Naive thymus-derived CD8-positive, alpha-beta T cell (primary cell): ENCODE data around the gene RALGAPB. TPM values are rescaled to one million over a fixed set of nuclear protein-coding genes. Genes with fewer than 3 reads are reported as not detected.
"Not testable (repeated sequence)": the region's sequence is repeated elsewhere in the genome, so short reads cannot be mapped to it uniquely, and the experiment has no call there.

Source experiments
- ATAC-seq, 2 donors: fragments of 150-1000 bp; cut with Tn5 transposase in 1 of 2; sonication (Bioruptor Pico), chemical (Tn5 transposase) in 1 of 2; 1 replicate in 1 of 2; 2 replicates in 1 of 2; pipeline ENCODE4 v1.10.0; 2021; ENCODE audit warnings: mild to moderate bottlenecking in 2 of 2, moderate library complexity in 2 of 2
- POLR2A ChIA-PET: fragments of 350-600 bp; sonication (Branson Sonifier 250); formaldehyde crosslinking; loops from one replicate; lab custom pipeline; 2021; ENCODE audit warnings: antibody characterized with exemption; lab: Charles Lee
- DNase-seq, 10 donors: peaks; one replicate each; pipeline versions ENCODE4 v3.0.0 to v3.0.0-alpha.2; 2020 to 2022
- H3K27ac Mint-ChIP-seq, 10 donors: one replicate each; pipeline ENCODE4 v1.8.0; 2020 to 2022; ENCODE audit warnings: mild to moderate bottlenecking in 10 of 10, mixed read lengths in 10 of 10, moderate library complexity in 4 of 10, inconsistent platforms in 1 of 10
- H3K27me3 Mint-ChIP-seq, 5 donors: one replicate each; pipeline ENCODE4 v1.8.0; 2021 to 2022; ENCODE audit warnings: mixed read lengths in 5 of 5
- H3K36me3 Mint-ChIP-seq, 3 donors: one replicate each; pipeline ENCODE4 v1.8.0; 2020 to 2022; ENCODE audit warnings: mixed read lengths in 3 of 3, mild to moderate bottlenecking in 2 of 3, inconsistent platforms in 1 of 3
- H3K4me1 Mint-ChIP-seq, 4 donors: one replicate each; pipeline ENCODE4 v1.8.0; 2021 to 2022; ENCODE audit warnings: mixed read lengths in 4 of 4
- H3K4me3 Mint-ChIP-seq, 10 donors: one replicate each; pipeline ENCODE4 v1.8.0; 2020 to 2022; ENCODE audit warnings: mild to moderate bottlenecking in 10 of 10, mixed read lengths in 10 of 10, moderate library complexity in 6 of 10, inconsistent platforms in 1 of 10
- H3K9me3 Mint-ChIP-seq, 9 donors: one replicate each; pipeline ENCODE4 v1.8.0; 2020 to 2022; ENCODE audit warnings: mixed read lengths in 9 of 9, mild to moderate bottlenecking in 3 of 9, inconsistent platforms in 1 of 9, moderate library complexity in 1 of 9
- polyA plus RNA-seq, 3 donors: library from polyadenylated mRNA; unstranded; fragments of 300-500 nt; fragmentation: Illumina TruSeq; gene quantifications; one replicate each; pipeline ENCODE4 v1.2.3, GENCODE V29; 2021
- total RNA-seq, 8 experiments: library from RNA in 2 of 8; stranded (reverse) in 2 of 8; gene quantifications; one replicate each; pipeline ENCODE4 v1.2.3 and lab custom pipeline; 2021 to 2026

The RALGAPB gene
- total and polyA plus RNA-seq, 5 experiments from 2014 or later = 8.8 to 56.2 (median 13.8) TPM

DNA sequence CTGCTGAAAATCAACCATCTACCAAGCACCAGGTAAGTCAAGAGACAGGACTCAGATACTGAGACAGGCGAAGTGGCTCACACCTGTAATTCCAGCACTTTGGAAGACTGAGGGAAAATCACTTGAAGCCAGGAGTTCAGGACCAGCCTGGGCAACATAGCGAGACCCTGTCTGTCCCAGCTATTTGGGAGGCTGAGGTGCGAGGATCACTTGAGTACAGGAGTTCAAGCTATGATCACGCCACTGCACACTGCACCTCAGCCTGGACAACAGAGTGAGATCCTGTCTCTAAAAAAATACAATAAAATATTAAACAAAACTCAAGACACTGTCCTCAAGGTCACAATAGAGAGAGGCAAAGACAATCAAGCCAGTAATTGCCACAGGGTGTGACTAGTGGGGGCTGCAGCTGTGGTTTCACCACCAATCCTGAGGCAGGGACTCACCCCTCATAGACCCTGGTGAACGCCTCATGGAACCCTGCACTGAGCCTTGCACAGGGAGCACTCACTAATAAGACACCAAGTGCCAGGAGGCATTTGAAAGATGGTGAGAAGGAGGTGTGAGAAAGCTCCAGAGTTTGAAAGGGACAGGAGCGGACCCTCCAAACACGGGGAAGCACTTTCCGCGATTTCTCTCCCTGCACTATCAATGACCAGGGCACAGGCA lies 39.2 kb upstream of the RALGAPB start:
- Mint-ChIP-seq H3K9me3 (no peaks in the 10 kb centered on the region), H3K4me1 (peaks cover 29 to 58% (median 48%) of the 10 kb centered on the region in 4 donors), H3K27me3 (peaks cover 0 to 4% (median 0%) of the 10 kb centered on the region in 5 donors), H3K4me3 (peak overlapping the region; percentile 85 to 98 (median 94)), H3K27ac (peak overlapping the region; percentile 31 to 99 (median 97)), H3K36me3 (peaks cover 0 to 53% (median 9%) of the 10 kb centered on the region in 3 donors)
- ATAC-seq (no peak), DNase-seq (no peak)
- POLR2A ChIA-PET = interaction anchor here (2.7 to 4.6 kb wide), 2 partner anchors 13 to 40 kb away, joined by 32 to 122 read pairs; partner anchors contain the start of gene RALGAPB

DNA sequence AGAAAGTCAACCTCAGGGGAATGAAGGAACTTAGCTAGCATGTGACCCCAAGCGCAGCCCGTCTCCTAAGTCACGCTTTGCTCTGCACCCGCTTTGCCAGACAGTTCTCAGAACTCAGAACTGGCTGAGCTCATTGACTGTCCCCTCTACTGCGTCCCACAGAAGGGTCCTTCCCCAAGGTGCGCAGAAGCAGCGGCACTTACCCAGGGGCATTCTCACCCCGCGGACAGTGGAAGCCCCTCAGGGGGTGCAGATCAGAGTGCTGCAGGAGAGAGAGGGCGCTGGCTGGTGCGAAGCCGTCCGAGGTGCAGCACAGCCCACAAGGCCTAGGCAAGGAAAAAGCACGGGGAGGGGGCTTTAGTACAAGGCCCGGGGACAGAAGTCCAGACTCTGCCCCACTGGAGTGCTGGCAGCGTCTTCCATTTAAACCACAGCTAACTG lies 38.3 kb upstream of the RALGAPB start:
- POLR2A ChIA-PET = interaction anchor here (1.1 to 4.6 kb wide), 4 partner anchors 9 to 39 kb away, joined by 3 to 122 read pairs (median 18); partner anchors contain the start of gene RALGAPB
- ATAC-seq = peak; percentile 37 to 40
- Mint-ChIP-seq H3K9me3 (no peaks in the 10 kb centered on the region), H3K4me1 (peaks cover 22 to 50% (median 42%) of the 10 kb centered on the region in 4 donors), H3K27me3 (peaks cover 0 to 5% (median under 1%) of the 10 kb centered on the region in 5 donors), H3K4me3 (peak overlapping the region; percentile 85 to 98 (median 94)), H3K36me3 (peaks cover 0 to 45% (median 9%) of the 10 kb centered on the region in 3 donors), H3K27ac (peak overlapping the region; percentile 88 to 99 (median 97))
- DNase-seq = peak in 6 of 10 donors; percentile 4 to 46 (median 20)

DNA sequence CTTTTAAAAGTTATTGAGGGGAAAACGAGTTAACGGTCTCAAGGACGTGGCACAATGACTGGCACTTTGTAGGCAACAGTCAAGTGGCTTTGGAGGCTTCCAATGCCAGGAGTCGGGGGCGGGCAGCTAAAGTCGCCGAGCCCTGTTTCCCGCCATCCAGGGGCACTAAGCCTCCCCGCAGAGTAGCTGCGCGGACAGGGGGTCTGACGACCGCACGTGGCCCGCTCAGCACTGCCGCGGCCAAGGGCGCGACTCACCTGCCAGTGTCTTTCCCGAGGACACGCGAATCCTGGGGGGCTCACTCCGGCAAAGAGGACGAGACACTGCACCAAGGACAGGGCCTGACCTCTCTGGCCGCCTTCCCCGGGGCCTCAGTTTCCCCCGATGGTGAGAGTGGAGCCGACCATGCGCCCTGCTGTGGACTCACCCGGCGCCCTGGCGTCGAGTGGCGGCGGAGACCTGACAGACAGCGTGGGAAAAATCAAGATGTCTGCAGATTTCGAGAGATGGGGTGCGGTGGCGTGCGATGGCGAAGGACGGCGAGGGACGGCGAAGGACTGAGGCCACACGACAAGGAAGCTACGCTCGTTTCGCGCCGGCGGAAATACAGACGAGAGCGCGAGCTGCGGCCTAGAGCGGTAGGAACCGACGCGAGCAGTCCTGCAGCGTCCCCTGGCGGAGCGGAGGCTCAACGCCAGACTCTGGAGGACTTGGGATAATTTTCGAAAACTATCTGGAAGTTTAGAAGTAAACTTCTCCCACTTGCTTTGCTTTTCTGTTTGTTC lies 37.7 kb upstream of the RALGAPB start, which contains the start of gene SNHG17:
Gene SNHG17, minus strand, starts transcription at position 559 of the 785 bp plus-strand sequence.
- H3K27ac Mint-ChIP-seq = peak within 1 kb of the TSS; percentile 88 to 99 (median 97)
- H3K4me1 Mint-ChIP-seq = peaks cover 20 to 45% (median 38%) of the 10 kb centered on the region in 4 donors
- ATAC-seq = peak; percentile 82 to 88
- peak; percentile 82 to 93 (median 87) for DNase-seq
- peaks cover 0 to 38% (median 9%) of the 10 kb centered on the region in 3 donors for H3K36me3 Mint-ChIP-seq
- H3K27me3 Mint-ChIP-seq = peaks cover 0 to 5% (median 3%) of the 10 kb centered on the region in 5 donors
- POLR2A ChIA-PET = interaction anchor here (1.1 to 4.6 kb wide), 4 partner anchors 9 to 38 kb away, joined by 3 to 122 read pairs (median 18); partner anchors contain the start of gene RALGAPB
- no peaks in the 10 kb centered on the region for H3K9me3 Mint-ChIP-seq
- H3K4me3 Mint-ChIP-seq = peak within 1 kb of the TSS; percentile 85 to 98 (median 94)

DNA sequence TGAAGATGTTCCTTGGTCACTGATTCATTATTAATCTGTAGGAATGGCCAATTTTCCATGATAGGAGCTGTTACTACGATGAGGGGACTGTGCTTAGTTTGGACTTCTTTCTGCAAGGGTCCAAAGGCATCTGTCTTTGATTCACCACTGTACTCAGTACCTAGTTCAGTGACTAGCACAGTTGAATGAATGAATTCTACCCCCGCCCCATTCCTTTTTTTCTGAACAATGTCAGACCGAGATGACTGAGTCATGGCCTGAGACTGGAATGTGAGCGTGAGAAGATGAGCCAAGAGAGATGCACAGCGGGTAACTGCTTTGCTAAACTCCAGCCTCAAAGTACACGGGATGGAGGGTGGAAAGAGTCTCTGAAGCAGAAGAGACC lies 37.1 kb upstream of the RALGAPB start:
- peaks cover 0 to 32% (median 9%) of the 10 kb centered on the region in 3 donors for H3K36me3 Mint-ChIP-seq
- peak overlapping the region; percentile 85 to 98 (median 94) for H3K4me3 Mint-ChIP-seq
- no peaks in the 10 kb centered on the region for H3K9me3 Mint-ChIP-seq
- H3K27ac Mint-ChIP-seq = peak overlapping the region; percentile 88 to 99 (median 97)
- no peak for ATAC-seq
- H3K27me3 Mint-ChIP-seq = peaks cover 0 to 7% (median 3%) of the 10 kb centered on the region in 5 donors
- H3K4me1 Mint-ChIP-seq = peaks cover 20 to 44% (median 38%) of the 10 kb centered on the region in 4 donors
- POLR2A ChIA-PET = interaction anchor here (1.5 to 4.6 kb wide), 3 partner anchors 10 to 38 kb away, joined by 3 to 122 read pairs (median 32); partner anchors contain the start of gene RALGAPB
- DNase-seq = no peak

DNA sequence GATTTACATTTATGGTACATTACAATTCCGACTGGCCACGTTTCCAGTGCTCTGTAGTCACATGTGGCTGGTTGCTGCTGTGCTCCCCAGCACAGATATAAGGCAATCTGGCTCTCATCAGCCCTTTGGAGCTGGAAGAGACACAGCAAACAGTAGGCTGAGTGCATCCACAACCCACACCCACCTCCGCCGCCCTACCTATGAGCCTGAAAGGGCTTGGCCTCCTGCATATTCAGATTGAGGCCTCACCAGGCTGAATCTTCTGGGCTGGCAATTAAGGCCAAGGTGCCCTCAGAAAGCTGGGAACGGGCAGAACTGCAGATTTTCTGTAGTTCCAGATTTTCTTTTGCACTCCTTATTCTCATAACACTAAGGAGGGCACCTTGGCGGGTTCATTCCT lies 34.8 kb upstream of the RALGAPB start:
- H3K4me1 Mint-ChIP-seq = peaks cover 10 to 23% (median 17%) of the 10 kb centered on the region in 4 donors
- no peak overlapping the region for H3K4me3 Mint-ChIP-seq
- ATAC-seq = no peak
- peaks cover 0 to 12% (median 0%) of the 10 kb centered on the region in 3 donors for H3K36me3 Mint-ChIP-seq
- no peak overlapping the region for H3K27ac Mint-ChIP-seq
- POLR2A ChIA-PET = interaction anchor here (0.7 to 2.1 kb wide), 2 partner anchors 8 to 11 kb away, joined by 6 to 8 read pairs; no protein-coding TSS in a partner anchor
- no peaks in the 10 kb centered on the region for H3K9me3 Mint-ChIP-seq
- no peak for DNase-seq
- H3K27me3 Mint-ChIP-seq = peaks cover 0 to 11% (median 4%) of the 10 kb centered on the region in 5 donors

DNA sequence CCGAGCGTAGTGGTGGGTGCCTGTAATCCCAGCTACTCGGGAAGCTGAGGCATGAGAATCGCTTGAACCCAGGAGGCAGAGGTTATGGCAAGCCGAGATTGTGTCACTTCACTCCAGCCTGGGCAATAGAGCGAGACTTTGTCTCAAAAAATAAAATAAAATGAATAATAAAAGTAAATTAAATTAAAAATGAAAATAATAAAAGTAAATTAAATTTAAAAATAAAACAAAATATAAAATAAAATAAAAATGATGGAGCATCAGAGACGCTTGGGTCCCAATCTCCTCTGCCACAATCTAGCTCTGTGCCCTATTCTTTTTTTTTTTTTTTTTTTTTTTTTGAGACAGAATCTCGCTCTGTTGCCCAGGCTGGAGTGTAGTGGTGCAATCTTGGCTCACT lies 31.5 kb upstream of the RALGAPB start:
- POLR2A ChIA-PET, H3K36me3 Mint-ChIP-seq, ATAC-seq, H3K27ac Mint-ChIP-seq, H3K4me1 Mint-ChIP-seq, H3K9me3 Mint-ChIP-seq, H3K4me3 Mint-ChIP-seq, DNase-seq: not testable (repeated sequence)
- peaks cover 0 to 11% (median 4%) of the 10 kb centered on the region in 5 donors for H3K27me3 Mint-ChIP-seq

DNA sequence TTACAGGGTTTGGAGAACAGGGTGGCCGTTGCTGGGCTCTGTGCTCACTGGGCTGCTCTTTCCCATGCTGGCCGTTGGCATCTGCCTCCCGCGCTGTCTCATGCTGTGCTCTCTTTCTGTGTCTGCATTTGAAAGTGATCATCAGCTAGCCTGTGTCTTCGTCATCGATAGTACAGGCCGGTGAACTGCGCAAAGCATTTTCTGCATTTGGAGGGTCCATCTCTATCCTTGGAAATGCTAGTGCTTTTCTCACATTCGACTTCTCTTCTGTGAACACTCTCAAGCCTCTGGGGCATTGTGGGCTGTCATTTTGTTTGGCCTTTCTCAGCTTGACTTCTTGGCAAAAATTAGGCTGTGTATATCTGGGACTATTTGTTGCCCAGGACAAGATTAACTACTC lies 30.7 kb upstream of the RALGAPB start:
- Mint-ChIP-seq H3K9me3 (no peaks in the 10 kb centered on the region), H3K36me3 (no peaks in the 10 kb centered on the region), H3K27me3 (peaks cover 0 to 11% (median 2%) of the 10 kb centered on the region in 5 donors), H3K4me3 (no peak overlapping the region), H3K27ac (peak overlapping the region in 1 of 10 donors; percentile 27), H3K4me1 (peaks cover 6 to 11% (median 11%) of the 10 kb centered on the region in 4 donors)
- POLR2A ChIA-PET = no interaction called here
- ATAC-seq (no peak), DNase-seq (no peak)

DNA sequence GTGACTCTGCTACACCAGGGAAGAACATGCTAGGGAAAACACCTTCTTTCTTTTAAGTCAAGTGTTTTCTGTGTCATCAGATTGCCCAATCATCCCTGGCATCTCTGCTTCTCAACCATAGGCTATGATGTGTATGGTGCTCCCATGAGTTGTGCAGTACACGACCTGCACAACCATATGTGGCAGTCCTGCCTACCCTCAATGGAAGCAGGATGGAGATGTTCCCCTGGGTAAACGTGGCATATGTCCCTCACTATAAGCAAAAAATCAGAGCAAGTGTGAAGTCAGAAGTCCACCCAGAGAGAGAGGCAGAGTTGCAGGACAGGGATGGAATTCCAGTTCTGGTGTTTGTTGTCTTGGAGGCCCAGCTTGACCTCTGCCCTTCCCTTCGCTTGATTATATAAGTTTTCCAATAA lies 27.3 kb upstream of the RALGAPB start:
- no peaks in the 10 kb centered on the region for H3K9me3 Mint-ChIP-seq
- peak overlapping the region in 5 of 10 donors; percentile 36 to 60 (median 55) for H3K4me3 Mint-ChIP-seq
- POLR2A ChIA-PET = interaction anchor here (1.0 to 6.8 kb wide), 4 partner anchors 8 to 412 kb away, joined by 3 to 122 read pairs (median 36); partner anchors contain the start of genes RALGAPB, RPRD1B, SNHG17 and TTI1

DNA sequence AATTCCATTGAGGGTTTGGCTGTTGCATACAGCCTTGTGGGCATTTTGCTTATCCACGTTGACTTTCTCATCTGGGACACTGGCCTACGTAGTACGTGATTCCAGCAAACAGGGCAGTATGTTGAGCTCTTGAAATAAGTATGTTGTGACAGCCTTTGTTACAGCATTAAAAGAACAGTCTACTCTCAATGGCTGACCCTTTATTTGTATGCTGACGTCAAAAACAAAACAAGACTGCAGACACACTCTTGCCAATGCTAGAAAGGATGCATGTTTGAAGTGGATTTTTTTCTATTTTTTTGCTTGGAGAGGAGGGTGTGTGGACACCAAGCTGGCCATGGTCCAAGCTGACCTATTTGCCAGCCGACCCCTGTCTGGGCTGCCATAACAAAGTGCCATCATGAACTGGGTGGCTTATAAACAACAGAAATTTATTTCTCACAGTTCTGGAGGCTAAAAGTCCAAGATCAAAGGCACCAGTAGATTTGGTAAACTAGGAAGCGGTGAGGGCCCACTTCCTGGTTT lies 26.7 kb upstream of the RALGAPB start:
- ATAC-seq = no peak
- Mint-ChIP-seq H3K36me3 (peaks cover 6 to 25% (median 12%) of the 10 kb centered on the region in 3 donors), H3K27me3 (peaks cover 0 to 9% (median 0%) of the 10 kb centered on the region in 5 donors), H3K27ac (peak overlapping the region; percentile 85 to 95 (median 92)), H3K4me1 (peaks cover 24 to 32% (median 27%) of the 10 kb centered on the region in 4 donors), H3K4me3 (peak overlapping the region; percentile 77 to 94 (median 86)), H3K9me3 (no peaks in the 10 kb centered on the region)
- POLR2A ChIA-PET = interaction anchor here (0.7 to 6.8 kb wide), 7 partner anchors 9 to 413 kb away, joined by 3 to 122 read pairs (median 4); partner anchors contain the start of genes RALGAPB, RPRD1B, SNHG17 and TTI1
- no peak for DNase-seq

More for the DNA sequence above, 27.3 kb upstream of the RALGAPB start:
- peaks cover 0 to 19% (median 8%) of the 10 kb centered on the region in 3 donors for H3K36me3 Mint-ChIP-seq
- peaks cover 0 to 9% (median 1%) of the 10 kb centered on the region in 5 donors for H3K27me3 Mint-ChIP-seq
- H3K27ac Mint-ChIP-seq = peak overlapping the region in 5 of 10 donors; percentile 6 to 85 (median 49)
- H3K4me1 Mint-ChIP-seq = peaks cover 24 to 32% (median 27%) of the 10 kb centered on the region in 4 donors
- ATAC-seq (no peak), DNase-seq (no peak)

DNA sequence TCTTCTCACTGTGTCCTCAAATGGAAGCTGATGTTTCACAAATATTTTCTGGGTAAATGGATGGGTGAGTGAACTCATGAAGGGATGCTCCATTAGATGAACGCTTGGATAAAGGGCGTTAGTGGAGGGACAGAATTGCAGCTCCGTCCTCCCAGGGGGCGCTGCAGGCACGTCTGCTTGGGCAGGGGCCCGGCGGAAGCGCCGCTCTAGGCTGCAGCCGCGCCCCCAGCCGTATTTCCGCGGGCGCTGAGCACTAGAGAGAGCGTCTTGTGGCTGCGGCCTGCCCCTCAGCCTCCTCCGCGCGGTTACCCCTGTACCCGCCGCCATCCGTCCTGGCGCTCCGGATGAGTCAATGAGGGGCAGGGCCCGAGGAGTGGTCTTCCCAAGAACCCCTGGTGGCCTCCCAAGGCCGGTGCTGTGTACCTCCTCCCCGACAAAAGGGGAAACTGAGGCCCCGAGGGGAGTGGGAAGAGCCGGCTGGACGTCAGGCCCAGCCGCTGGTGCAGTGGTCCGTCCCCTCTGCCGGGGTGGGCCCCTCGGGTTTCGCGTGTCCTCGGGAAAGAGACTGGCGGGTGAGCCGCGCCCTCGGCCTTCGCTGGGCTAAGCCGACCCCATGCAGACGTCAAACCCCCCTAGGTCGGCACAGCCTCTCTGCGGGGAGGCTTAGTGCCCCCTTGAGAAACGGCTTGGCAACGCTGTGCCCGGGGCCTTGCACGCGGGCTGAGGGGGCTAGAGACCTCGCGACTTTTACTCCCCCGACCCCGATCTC lies 26.0 kb upstream of the RALGAPB start:
- peak overlapping the region; percentile 77 to 94 (median 86) for H3K4me3 Mint-ChIP-seq
- H3K4me1 Mint-ChIP-seq = peaks cover 24 to 32% (median 27%) of the 10 kb centered on the region in 4 donors
- DNase-seq (peak; percentile 82 to 94 (median 91)), ATAC-seq (peak; percentile 98)
- H3K9me3 Mint-ChIP-seq = no peaks in the 10 kb centered on the region
- POLR2A ChIA-PET = interaction anchor here (0.7 to 6.8 kb wide), 8 partner anchors 9 to 413 kb away, joined by 3 to 122 read pairs (median 4); partner anchors contain the start of genes RALGAPB, RPRD1B, SNHG17 and TTI1
- peaks cover 6 to 31% (median 16%) of the 10 kb centered on the region in 3 donors for H3K36me3 Mint-ChIP-seq
- peaks cover 0 to 7% (median 0%) of the 10 kb centered on the region in 5 donors for H3K27me3 Mint-ChIP-seq
- peak overlapping the region; percentile 85 to 95 (median 92) for H3K27ac Mint-ChIP-seq
